CD14-positive monocyte (primary cell): ENCODE results near the gene ASB16. TPM values are rescaled to one million over a fixed set of nuclear protein-coding genes. Genes with fewer than 3 reads are reported as not detected.
A peak's percentile ranks its signal among the peaks of the same experiment; 100 is the strongest.

Experiments
- DNase-seq, 3 donors: peaks; one replicate each; pipeline ENCODE4 v3.0.0-alpha.2; 2011 to 2022
- H2AFZ ChIP-seq: 2 replicates; pipeline ENCODE4 v1.6.0; 2012; ENCODE audit warnings: mild to moderate bottlenecking, low read depth, low read length, inconsistent platforms; ENCODE audit not compliant: insufficient read depth, poor library complexity, severe bottlenecking
- H3K27ac ChIP-seq, 2 donors: 1 replicate in 1 of 2; 2 replicates in 1 of 2; pipeline ENCODE4 v1.5.1; 2012 to 2013; ENCODE audit warnings: low read length in 2 of 2, control low read depth in 1 of 2, inconsistent platforms in 1 of 2, low read depth in 1 of 2, mild to moderate bottlenecking in 1 of 2
- H3K27me3 ChIP-seq, 2 donors: one replicate each; pipeline versions ENCODE4 v1.6.0 to v1.6.1; 2011 to 2013; ENCODE audit warnings: low read length in 2 of 2; ENCODE audit not compliant: control insufficient read depth in 2 of 2, insufficient read depth in 2 of 2
- H3K36me3 ChIP-seq, 2 donors: replicated peaks in 1 of 2; 1 replicate in 1 of 2; 2 replicates in 1 of 2; pipeline versions ENCODE4 v1.5.1 to v1.6.1; 2012 to 2013; ENCODE audit warnings: low read length in 2 of 2, control low read depth in 1 of 2, inconsistent platforms in 1 of 2, mild to moderate bottlenecking in 1 of 2; ENCODE audit not compliant: insufficient read depth in 2 of 2, control insufficient read depth in 1 of 2
- H3K4me1 ChIP-seq, 2 donors: 1 replicate in 1 of 2; 2 replicates in 1 of 2; pipeline versions ENCODE4 v1.5.1 to v1.6.1; 2012 to 2013; ENCODE audit warnings: low read length in 2 of 2, control low read depth in 1 of 2, inconsistent platforms in 1 of 2, mild to moderate bottlenecking in 1 of 2, moderate library complexity in 1 of 2; ENCODE audit not compliant: insufficient read depth in 2 of 2, control insufficient read depth in 1 of 2
- H3K4me2 ChIP-seq: replicated peaks from 2 replicates; pipeline ENCODE3; 2012; ENCODE audit warnings: low read length, moderate library complexity, mild to moderate bottlenecking; ENCODE audit not compliant: poor library complexity, severe bottlenecking; ENCODE audit errors: extremely low read depth
- H3K4me3 ChIP-seq, 3 experiments: fragments of 200-600 bp in 1 of 3; sonication (generic) in 1 of 3; replicated peaks in 1 of 3; 1 replicate in 2 of 3; 2 replicates in 1 of 3; pipeline ENCODE4 v1.5.1; 2011 to 2013; ENCODE audit warnings: low read length in 3 of 3, mild to moderate bottlenecking in 3 of 3, control low read depth in 2 of 3, low read depth in 2 of 3, inconsistent platforms in 1 of 3, moderate library complexity in 1 of 3
- H3K79me2 ChIP-seq: 2 replicates; pipeline ENCODE4 v1.6.0; 2012; ENCODE audit warnings: mild to moderate bottlenecking, control low read depth, inconsistent platforms, low read length, moderate library complexity; ENCODE audit not compliant: insufficient read depth
- H3K9ac ChIP-seq: 2 replicates; pipeline ENCODE4 v1.6.0; 2017; ENCODE audit warnings: low read length, mild to moderate bottlenecking; ENCODE audit not compliant: insufficient read depth, poor library complexity, severe bottlenecking
- H3K9me3 ChIP-seq, 2 donors: replicated peaks in 1 of 2; 1 replicate in 1 of 2; 2 replicates in 1 of 2; pipeline versions ENCODE4 v1.5.1 to v1.6.1; 2012 to 2013; ENCODE audit warnings: low read length in 2 of 2, control low read depth in 1 of 2; ENCODE audit not compliant: control insufficient read depth in 1 of 2, insufficient read depth in 1 of 2
- H4K20me1 ChIP-seq: 2 replicates; pipeline ENCODE4 v1.6.0; 2012; ENCODE audit warnings: mild to moderate bottlenecking, low read length, control low read depth, moderate library complexity; ENCODE audit not compliant: insufficient read depth
- H3K27ac Mint-ChIP-seq, 7 donors: one replicate each; pipeline ENCODE4 v1.8.0; 2020; ENCODE audit warnings: mild to moderate bottlenecking in 7 of 7, mixed read lengths in 7 of 7, moderate library complexity in 6 of 7, inconsistent platforms in 2 of 7
- H3K27me3 Mint-ChIP-seq, 3 donors: one replicate each; pipeline ENCODE4 v1.8.0; 2021 to 2022; ENCODE audit warnings: low read depth in 3 of 3, mild to moderate bottlenecking in 3 of 3, mixed read lengths in 3 of 3, moderate library complexity in 3 of 3, inconsistent platforms in 1 of 3
- H3K36me3 Mint-ChIP-seq, 2 donors: one replicate each; pipeline ENCODE4 v1.8.0; 2020; ENCODE audit warnings: mixed read lengths in 2 of 2, inconsistent platforms in 1 of 2, mild to moderate bottlenecking in 1 of 2
- H3K4me1 Mint-ChIP-seq: one replicate; pipeline ENCODE4 v1.8.0; 2020; ENCODE audit warnings: mild to moderate bottlenecking, mixed read lengths
- H3K4me3 Mint-ChIP-seq, 2 donors: one replicate each; pipeline ENCODE4 v1.8.0; 2020; ENCODE audit warnings: mild to moderate bottlenecking in 2 of 2, mixed read lengths in 2 of 2, moderate library complexity in 1 of 2
- H3K9me3 Mint-ChIP-seq, 7 donors: one replicate each; pipeline ENCODE4 v1.8.0; 2020 to 2022; ENCODE audit warnings: mixed read lengths in 7 of 7, mild to moderate bottlenecking in 6 of 7, moderate library complexity in 6 of 7, inconsistent platforms in 2 of 7
- WGBS: methylation state at CpG from one replicate; pipeline ENCODE4 v1.1.5; 2013; ENCODE audit warnings: missing lambda C conversion rate; ENCODE audit not compliant: insufficient coverage; 5-methylcytosine and 5-hydroxymethylcytosine counted together
- intact Hi-C, 2 donors: fragments of 100-400 bp; cut with micrococcal nuclease; formaldehyde crosslinking; loops; one replicate each; pipeline versions ENCODE4 v1.15.0 to v1.15.1; 2023
- polyA minus RNA-seq: library from RNA; depleted of rRNA, polyadenylated mRNA; stranded (reverse); fragments of >200 nt; gene quantifications from 2 replicates; pipeline ENCODE4 v1.2.3, GENCODE V29; 2012
- polyA plus RNA-seq, 3 donors: library from polyadenylated mRNA; depleted of rRNA in 1 of 3; unstranded in 2 of 3; stranded (reverse) in 1 of 3; fragments of 300-500 nt in 2 of 3; fragments of >200 nt in 1 of 3; fragmentation: Illumina TruSeq in 2 of 3; gene quantifications; 1 replicate in 2 of 3; 2 replicates in 1 of 3; pipeline ENCODE4 v1.2.3, GENCODE V29; 2012 to 2021
- total RNA-seq, 12 experiments: library from RNA in 1 of 12; stranded (reverse) in 1 of 12; fragments of 120-200 nt in 1 of 12; gene quantifications; one replicate each; pipeline ENCODE4 v1.2.4 and lab custom pipeline; 2013 to 2026; ENCODE audit warnings: mixed read lengths in 6 of 12, inconsistent platforms in 1 of 12
- TF ChIP-seq, protein P1 (sequence below): fragments of 200-600 bp; IDR thresholded peaks from one replicate; pipeline ENCODE4 v1.8.0; 2022; ENCODE audit warnings: antibody characterized with exemption, mild to moderate bottlenecking

Gene ASB16, protein sequence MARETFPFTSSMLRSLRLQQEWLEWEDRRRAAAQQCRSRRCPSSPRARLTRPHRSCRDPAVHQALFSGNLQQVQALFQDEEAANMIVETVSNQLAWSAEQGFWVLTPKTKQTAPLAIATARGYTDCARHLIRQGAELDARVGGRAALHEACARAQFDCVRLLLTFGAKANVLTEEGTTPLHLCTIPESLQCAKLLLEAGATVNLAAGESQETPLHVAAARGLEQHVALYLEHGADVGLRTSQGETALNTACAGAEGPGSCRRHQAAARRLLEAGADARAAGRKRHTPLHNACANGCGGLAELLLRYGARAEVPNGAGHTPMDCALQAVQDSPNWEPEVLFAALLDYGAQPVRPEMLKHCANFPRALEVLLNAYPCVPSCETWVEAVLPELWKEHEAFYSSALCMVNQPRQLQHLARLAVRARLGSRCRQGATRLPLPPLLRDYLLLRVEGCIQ
- not detected for total RNA-seq (2013)
- polyA plus RNA-seq (not detected), polyA minus RNA-seq (not detected in 2 replicates), total RNA-seq (lab: John Stamatoyannopoulos, UW) (0 to 0.30 (median 0.07) reads per million in 11 experiments)

DNA sequence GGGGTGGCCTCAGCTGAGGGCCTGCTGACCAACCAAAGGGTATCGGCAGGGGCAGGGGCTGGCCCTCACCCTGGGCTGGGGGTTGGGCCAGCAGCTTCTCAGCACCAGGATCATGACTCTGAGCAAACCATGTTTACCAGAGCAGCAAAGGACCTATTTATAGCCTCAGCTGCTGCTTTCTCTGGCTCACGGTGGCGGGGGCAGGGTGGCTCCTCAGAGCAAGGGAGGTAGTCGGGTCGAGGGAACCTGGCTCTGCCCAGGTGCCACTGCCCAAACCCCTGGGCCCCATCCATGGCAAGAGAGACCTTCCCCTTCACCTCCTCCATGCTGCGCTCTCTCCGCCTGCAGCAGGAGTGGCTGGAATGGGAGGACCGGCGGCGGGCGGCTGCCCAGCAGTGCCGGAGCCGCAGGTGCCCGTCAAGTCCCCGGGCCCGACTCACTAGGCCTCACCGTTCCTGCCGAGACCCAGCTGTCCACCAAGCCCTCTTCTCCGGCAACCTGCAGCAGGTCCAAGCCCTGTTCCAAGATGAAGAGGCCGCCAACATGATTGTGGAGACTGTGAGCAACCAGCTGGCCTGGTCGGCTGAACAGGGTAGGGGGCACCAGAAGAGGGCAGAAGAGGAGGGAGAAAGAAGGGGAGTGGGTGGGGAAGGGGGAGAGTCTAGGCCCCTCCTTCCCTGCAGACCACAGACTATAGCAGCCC, at the start of gene ASB16:
Gene ASB16, plus strand, starts transcription at position 206 of the 703 bp plus-strand sequence. Its CDS starts 86 bp downstream, at position 292.
- Mint-ChIP-seq H3K9me3 (peaks cover 0 to 2% (median 0%) of the 10 kb centered on the region in 7 donors), H3K27ac (peak within 1 kb of the TSS in 1 of 7 donors; percentile 61), H3K36me3 (peaks cover 3 to 12% of the 10 kb centered on the region in 2 donors), H3K4me3 (peak within 1 kb of the TSS in 1 of 2 donors; percentile 36), H3K27me3 (peaks cover 3 to 5% (median 4%) of the 10 kb centered on the region in 3 donors), H3K4me1 (peaks cover 3% of the 10 kb centered on the region)
- Histone ChIP-seq H3K79me2 (no peaks in the 10 kb centered on the region), H3K27ac (no peak within 1 kb of the TSS), H3K4me3 (no peak within 1 kb of the TSS), H2AFZ (no peak within 1 kb of the TSS), H3K9me3 (no peaks in the 10 kb centered on the region), H3K27me3 (peaks cover 0 to 6% of the 10 kb centered on the region in 2 donors), H4K20me1 (no peaks in the 10 kb centered on the region), H3K4me1 (peaks cover 0 to 2% of the 10 kb centered on the region in 2 donors), H3K4me2 (no peak within 1 kb of the TSS), H3K9ac (no peak within 1 kb of the TSS), H3K36me3 (peaks cover 0 to under 1% of the 10 kb centered on the region in 2 donors)
- intact Hi-C loops, result no loop called here
- DNase-seq, result no peak
- WGBS, result 76% methylated on average over 19 of the region's 21 CpGs
- TF ChIP-seq, protein P1, sequence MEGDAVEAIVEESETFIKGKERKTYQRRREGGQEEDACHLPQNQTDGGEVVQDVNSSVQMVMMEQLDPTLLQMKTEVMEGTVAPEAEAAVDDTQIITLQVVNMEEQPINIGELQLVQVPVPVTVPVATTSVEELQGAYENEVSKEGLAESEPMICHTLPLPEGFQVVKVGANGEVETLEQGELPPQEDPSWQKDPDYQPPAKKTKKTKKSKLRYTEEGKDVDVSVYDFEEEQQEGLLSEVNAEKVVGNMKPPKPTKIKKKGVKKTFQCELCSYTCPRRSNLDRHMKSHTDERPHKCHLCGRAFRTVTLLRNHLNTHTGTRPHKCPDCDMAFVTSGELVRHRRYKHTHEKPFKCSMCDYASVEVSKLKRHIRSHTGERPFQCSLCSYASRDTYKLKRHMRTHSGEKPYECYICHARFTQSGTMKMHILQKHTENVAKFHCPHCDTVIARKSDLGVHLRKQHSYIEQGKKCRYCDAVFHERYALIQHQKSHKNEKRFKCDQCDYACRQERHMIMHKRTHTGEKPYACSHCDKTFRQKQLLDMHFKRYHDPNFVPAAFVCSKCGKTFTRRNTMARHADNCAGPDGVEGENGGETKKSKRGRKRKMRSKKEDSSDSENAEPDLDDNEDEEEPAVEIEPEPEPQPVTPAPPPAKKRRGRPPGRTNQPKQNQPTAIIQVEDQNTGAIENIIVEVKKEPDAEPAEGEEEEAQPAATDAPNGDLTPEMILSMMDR, result no peak
